ENCODE results near the gene DDX1.

DDX1 gene

DNA sequence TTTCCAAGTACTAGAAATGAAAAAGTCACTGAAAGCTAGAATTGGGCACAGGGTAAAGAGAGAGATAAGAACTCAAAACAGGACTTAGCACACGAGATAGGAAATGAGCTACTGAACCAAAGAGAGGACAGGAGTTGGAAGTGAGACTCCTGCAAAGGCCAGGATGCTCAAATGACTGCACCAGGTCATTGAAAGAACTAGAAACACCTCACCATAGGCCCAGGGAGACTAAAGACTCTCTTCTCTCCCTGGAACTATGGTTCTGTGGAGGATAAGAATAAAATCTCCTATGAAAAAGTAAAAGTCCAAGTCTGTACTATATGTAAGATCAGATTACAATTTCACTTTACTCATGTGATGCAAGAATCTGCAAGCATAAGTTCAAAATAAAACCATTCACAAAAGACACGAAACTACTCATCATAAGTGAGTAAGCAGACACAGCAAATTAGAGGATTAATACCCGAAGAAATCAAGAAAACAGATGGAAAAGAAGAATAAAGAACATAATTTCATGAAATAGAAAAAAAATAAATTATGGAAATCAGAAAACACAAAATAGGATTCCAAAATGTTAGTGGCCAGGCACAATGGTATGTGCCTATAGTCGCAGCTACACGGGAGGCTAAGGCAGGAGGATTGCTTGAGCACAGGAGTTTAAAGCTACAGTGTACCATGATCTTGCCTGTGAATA is 37.0 kb upstream of the DDX1 start:
- no peak for DNase-seq (ENCODE audit: low read depth, low spot score)
- H3K36me3 ChIP-seq (ENCODE audit: control insufficient read depth, insufficient read depth, low read length) = no peaks in the 10 kb centered on the region
- no peak overlapping the region for H3K4me3 ChIP-seq (ENCODE audit: low read length)
- H3K27me3 ChIP-seq (ENCODE audit: control insufficient read depth, insufficient read depth, low read length) = no peaks in the 10 kb centered on the region
- no CpG with 5 or more reads among the region's 5 CpGs for WGBS (ENCODE audit: insufficient coverage, insufficient read length)
- H3K27ac ChIP-seq (ENCODE audit: low read length) = no peak overlapping the region
- no peaks in the 10 kb centered on the region for H3K9me3 ChIP-seq (ENCODE audit: control insufficient read depth, insufficient read depth, low read length)
- no peaks in the 10 kb centered on the region for H3K4me1 ChIP-seq (ENCODE audit: control insufficient read depth, insufficient read depth, low read length)

DNA sequence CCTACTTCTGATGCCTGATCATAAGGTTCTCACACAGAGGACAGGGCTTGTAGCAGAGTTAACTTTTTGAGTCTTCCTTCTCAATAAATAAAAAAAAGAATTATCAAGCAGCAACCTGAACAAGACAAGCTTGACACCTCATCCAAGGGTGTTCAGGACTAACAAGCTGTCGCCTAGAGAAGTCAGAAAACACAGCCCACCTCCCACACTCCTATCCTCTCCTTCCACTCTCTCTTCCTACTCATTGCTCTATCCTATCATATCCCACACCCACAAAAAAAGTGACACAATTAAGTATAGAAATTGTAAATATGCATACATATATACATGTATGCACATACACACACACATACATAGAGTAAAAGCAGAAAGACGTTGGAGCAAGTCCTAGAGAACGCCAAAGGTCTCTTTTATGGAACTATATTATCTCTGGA is 35.9 kb upstream of the DDX1 start:
- Histone ChIP-seq H3K4me1 (ENCODE audit: control insufficient read depth, insufficient read depth, low read length) (no peaks in the 10 kb centered on the region), H3K27ac (ENCODE audit: low read length) (no peak overlapping the region), H3K27me3 (ENCODE audit: control insufficient read depth, insufficient read depth, low read length) (no peaks in the 10 kb centered on the region), H3K9me3 (ENCODE audit: control insufficient read depth, insufficient read depth, low read length) (no peaks in the 10 kb centered on the region), H3K36me3 (ENCODE audit: control insufficient read depth, insufficient read depth, low read length) (no peaks in the 10 kb centered on the region), H3K4me3 (ENCODE audit: low read length) (no peak overlapping the region)
- no peak for DNase-seq (ENCODE audit: low read depth, low spot score)
- WGBS (ENCODE audit: insufficient coverage, insufficient read length) = no CpG with 5 or more reads among the region's 3 CpGs

DNA sequence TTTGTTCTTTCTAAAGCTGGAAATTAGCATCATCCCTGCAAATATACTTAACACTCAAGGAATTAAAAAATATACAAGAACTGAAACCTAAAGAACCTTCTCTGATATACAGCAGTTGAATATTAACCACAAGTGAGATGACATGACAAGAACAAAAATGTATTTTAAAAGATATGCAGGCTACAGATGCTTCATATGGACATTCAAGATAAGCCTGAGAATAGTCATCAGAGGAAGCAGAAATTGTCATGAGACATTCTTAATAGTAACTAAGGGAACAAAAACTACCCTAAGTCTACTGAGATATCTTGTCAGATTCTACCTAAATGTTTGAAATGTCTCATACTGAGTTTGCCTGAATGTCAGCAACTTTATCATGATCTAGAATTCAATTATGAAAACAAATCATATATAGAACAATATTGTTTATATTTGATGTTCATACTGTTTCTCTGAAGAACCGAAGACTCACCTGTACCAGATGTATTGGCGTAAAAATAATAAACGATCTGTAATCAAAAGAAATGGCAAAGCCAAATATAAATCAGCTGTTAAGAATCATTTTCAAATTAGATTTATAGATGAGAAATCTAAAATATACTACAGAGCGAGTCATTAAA is 35.2 kb upstream of the DDX1 start:
- H3K27me3 ChIP-seq (ENCODE audit: control insufficient read depth, insufficient read depth, low read length) = no peaks in the 10 kb centered on the region
- H3K27ac ChIP-seq (ENCODE audit: low read length) = no peak overlapping the region
- no CpG with 5 or more reads among the region's 4 CpGs for WGBS (ENCODE audit: insufficient coverage, insufficient read length)
- H3K9me3 ChIP-seq (ENCODE audit: control insufficient read depth, insufficient read depth, low read length) = no peaks in the 10 kb centered on the region
- H3K36me3 ChIP-seq (ENCODE audit: control insufficient read depth, insufficient read depth, low read length) = no peaks in the 10 kb centered on the region
- DNase-seq (ENCODE audit: low read depth, low spot score) = no peak
- H3K4me1 ChIP-seq (ENCODE audit: control insufficient read depth, insufficient read depth, low read length) = no peaks in the 10 kb centered on the region
- H3K4me3 ChIP-seq (ENCODE audit: low read length) = no peak overlapping the region

DNA sequence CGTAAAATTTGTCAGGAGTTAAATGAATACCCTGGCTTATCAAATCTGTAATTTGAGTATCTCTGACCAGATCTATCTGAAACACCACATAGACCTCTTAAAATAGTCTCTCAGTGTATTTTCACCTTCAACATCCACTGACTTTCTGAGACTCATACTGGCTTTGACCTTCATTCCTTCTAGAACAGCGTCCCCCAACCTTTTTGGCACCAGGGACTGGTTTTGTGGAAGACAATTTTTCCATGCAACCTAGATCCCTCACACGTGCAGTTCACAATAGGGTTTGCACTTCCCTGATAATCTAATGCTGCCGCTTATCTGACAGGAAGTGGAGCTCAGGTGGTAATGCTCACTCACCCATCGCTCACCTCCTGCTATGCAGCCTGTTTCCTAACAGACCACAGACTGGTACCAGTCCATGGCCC is 33.8 kb upstream of the DDX1 start:
- no peak for DNase-seq (ENCODE audit: low read depth, low spot score)
- no peaks in the 10 kb centered on the region for H3K9me3 ChIP-seq (ENCODE audit: control insufficient read depth, insufficient read depth, low read length)
- no peak overlapping the region for H3K27ac ChIP-seq (ENCODE audit: low read length)
- WGBS (ENCODE audit: insufficient coverage, insufficient read length) = no CpG with 5 or more reads among the region's 5 CpGs
- no peaks in the 10 kb centered on the region for H3K36me3 ChIP-seq (ENCODE audit: control insufficient read depth, insufficient read depth, low read length)
- no peaks in the 10 kb centered on the region for H3K4me1 ChIP-seq (ENCODE audit: control insufficient read depth, insufficient read depth, low read length)
- H3K27me3 ChIP-seq (ENCODE audit: control insufficient read depth, insufficient read depth, low read length) = no peaks in the 10 kb centered on the region
- H3K4me3 ChIP-seq (ENCODE audit: low read length) = no peak overlapping the region

DNA sequence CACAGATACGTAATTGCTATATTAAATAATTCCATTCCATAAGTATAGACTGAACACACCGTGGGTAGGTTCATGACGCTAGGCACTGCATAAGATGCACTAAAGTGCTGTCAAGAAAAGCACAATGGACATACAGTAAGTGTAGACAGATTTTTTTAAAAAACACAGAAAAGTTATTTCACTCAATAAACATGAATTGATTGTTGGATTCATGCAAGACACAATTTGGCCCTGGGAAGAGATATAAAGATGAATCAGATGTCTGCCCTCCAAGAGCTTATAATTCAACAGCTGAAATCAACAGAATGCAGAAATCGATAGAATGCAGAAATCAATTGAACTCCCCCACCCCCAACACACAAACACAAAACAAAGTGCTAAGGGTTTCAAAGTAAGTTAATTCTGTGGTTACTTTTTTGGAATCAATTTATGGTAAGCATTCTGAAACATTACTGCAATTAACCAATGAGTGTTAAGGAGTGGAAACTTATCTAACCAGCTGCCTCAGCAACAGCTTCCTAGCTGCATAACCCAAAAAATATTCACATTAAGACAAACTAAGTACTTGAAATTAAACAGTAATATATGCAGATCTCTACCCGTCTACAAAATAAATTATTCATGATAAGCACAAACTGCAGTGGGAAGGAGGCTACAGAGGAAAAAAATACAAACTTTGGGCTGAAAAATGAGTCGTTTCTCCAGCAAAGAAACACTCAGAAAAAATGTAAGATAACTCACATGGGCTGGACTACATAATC is 32.1 kb upstream of the DDX1 start:
- DNase-seq (ENCODE audit: low read depth, low spot score) = no peak

DNA sequence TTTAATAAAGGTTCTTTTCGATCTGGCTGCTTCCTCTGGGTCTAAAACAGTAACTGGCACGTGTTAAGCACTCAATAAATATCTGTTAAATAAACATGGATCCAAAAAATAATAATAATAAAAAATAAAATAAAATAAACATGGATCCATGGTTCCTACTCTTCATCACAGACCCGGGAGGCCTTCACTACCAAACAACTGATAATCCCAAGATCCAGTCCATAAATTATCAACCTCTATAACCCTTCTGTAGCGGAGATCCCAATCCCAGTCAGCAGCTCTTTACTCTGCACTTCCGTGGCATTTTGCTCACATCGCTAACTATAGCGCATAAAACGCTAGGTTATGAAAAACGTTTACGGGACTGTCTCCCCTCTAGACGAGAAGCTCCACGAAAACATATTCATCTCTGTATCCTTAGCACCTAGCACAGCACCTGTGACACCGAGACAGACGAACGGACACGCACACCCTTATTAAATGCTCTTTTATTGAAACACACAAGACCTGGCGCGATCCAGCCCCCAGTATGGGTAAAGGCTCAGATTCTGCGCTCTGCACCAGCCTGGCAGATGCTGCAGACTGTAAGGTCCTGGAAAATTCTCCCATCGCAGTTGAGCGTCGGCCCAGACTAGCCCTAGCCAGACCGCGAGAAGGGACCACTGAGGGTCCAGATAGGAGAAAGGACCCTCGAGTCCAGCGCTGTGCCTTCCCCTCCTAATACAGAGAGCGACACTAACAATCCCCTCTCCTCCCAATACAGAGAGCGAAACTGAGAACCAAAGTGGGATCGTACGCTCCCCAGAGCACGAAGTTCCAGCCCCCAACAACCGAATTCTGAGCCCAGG is 31.3 kb upstream of the DDX1 start:
- Histone ChIP-seq H3K27me3 (ENCODE audit: control insufficient read depth, insufficient read depth, low read length) (no peaks in the 10 kb centered on the region), H3K4me1 (ENCODE audit: control insufficient read depth, insufficient read depth, low read length) (no peaks in the 10 kb centered on the region), H3K27ac (ENCODE audit: low read length) (no peak overlapping the region), H3K4me3 (ENCODE audit: low read length) (peak overlapping the region; percentile 78), H3K36me3 (ENCODE audit: control insufficient read depth, insufficient read depth, low read length) (no peaks in the 10 kb centered on the region), H3K9me3 (ENCODE audit: control insufficient read depth, insufficient read depth, low read length) (no peaks in the 10 kb centered on the region)
- WGBS (ENCODE audit: insufficient coverage, insufficient read length) = no CpG with 5 or more reads among the region's 32 CpGs
- no peak for DNase-seq (ENCODE audit: low read depth, low spot score)

More for the DNA sequence above, 32.1 kb upstream of the DDX1 start:
- WGBS (ENCODE audit: insufficient coverage, insufficient read length) = no CpG with 5 or more reads among the region's 6 CpGs
- Histone ChIP-seq H3K9me3 (ENCODE audit: control insufficient read depth, insufficient read depth, low read length) (no peaks in the 10 kb centered on the region), H3K27me3 (ENCODE audit: control insufficient read depth, insufficient read depth, low read length) (no peaks in the 10 kb centered on the region), H3K36me3 (ENCODE audit: control insufficient read depth, insufficient read depth, low read length) (no peaks in the 10 kb centered on the region), H3K4me3 (ENCODE audit: low read length) (no peak overlapping the region), H3K4me1 (ENCODE audit: control insufficient read depth, insufficient read depth, low read length) (no peaks in the 10 kb centered on the region), H3K27ac (ENCODE audit: low read length) (no peak overlapping the region)

DNA sequence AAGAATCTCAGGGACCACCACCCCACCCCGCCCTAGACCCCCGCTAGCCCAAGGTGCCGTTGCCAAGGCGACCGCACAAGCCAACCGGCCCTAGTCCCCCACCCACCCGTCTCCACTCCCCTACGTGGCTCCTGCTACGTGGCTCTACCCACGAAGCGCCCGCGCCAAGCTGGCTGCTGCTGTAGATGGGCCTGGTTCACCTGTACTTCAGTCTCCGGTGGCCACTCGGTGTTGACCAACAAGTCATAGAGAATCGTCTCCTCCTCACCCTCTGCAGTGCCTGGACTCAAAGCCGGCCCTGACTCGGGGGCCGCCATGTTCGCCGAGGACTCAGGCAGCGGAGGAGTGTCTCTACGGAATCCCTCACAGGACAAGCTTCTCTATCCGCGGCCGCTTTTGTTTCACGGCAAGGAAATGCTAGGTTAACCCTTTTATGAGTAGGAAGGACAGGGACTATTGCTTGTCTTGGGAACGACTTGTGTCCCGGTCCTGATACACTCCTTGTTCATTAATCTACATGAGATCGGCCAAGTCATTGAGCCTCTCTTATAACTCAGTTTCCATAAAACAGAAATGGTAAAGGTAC is 30.6 kb upstream of the DDX1 start, which contains the start of gene NBAS:
Gene NBAS (minus strand): TSS at position 347 of the 586 bp plus-strand sequence. CDS start 30 bp downstream, at position 317.
- no peaks in the 10 kb centered on the region for H3K27me3 ChIP-seq (ENCODE audit: control insufficient read depth, insufficient read depth, low read length)
- H3K9me3 ChIP-seq (ENCODE audit: control insufficient read depth, insufficient read depth, low read length) = no peaks in the 10 kb centered on the region
- no peaks in the 10 kb centered on the region for H3K4me1 ChIP-seq (ENCODE audit: control insufficient read depth, insufficient read depth, low read length)
- H3K4me3 ChIP-seq (ENCODE audit: low read length) = peak within 1 kb of the TSS; percentile 78
- H3K36me3 ChIP-seq (ENCODE audit: control insufficient read depth, insufficient read depth, low read length) = no peaks in the 10 kb centered on the region
- no peak within 1 kb of the TSS for H3K27ac ChIP-seq (ENCODE audit: low read length)
- DNase-seq (ENCODE audit: low read depth, low spot score) = peak; percentile 52
- WGBS (ENCODE audit: insufficient coverage, insufficient read length) = no CpG with 5 or more reads among the region's 30 CpGs

DNA sequence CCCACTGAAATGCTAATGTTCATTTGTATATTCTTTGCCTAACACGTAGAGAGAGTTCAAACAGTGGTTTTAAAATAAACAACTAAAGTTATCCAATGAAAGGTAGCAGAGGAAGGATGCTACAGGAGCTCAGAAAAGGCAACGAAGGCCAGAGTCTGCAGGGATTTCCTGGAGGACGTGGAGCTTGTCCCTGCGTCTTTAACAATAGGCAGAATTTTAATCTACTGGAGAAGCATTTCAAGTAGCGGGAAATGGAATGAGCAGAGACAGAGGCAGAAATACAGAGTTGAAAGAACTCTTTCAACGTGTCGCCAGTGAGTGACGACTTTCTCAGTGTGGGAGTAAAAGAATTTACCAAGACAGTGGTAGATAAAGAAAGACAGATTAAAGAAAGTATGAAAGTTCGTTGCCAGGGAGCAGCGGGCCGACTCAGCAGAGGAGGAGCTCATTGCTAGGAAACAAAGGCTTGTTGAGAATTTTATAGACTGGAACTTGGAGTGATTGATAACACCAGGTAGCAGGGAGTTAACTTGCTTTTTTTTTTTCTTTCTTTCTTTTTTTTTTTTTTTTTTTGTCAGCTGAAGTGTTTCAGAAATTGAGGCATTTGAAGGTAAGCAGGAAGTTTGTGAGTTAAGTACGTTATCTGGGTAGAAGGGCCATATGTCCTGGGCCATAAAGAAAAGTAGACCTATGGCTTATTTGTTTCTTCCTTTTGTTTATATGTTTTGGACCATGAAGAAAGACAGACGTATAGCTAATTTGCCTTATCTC is 29.9 kb upstream of the DDX1 start:
- no peak for DNase-seq (ENCODE audit: low read depth, low spot score)
- no CpG with 5 or more reads among the region's 13 CpGs for WGBS (ENCODE audit: insufficient coverage, insufficient read length)
- no peaks in the 10 kb centered on the region for H3K9me3 ChIP-seq (ENCODE audit: control insufficient read depth, insufficient read depth, low read length)
- peak overlapping the region; percentile 78; the same call in 1 of the 2 replicates for H3K4me3 ChIP-seq (ENCODE audit: low read length)
- H3K36me3 ChIP-seq (ENCODE audit: control insufficient read depth, insufficient read depth, low read length) = no peaks in the 10 kb centered on the region
- H3K27me3 ChIP-seq (ENCODE audit: control insufficient read depth, insufficient read depth, low read length) = no peaks in the 10 kb centered on the region
- no peak overlapping the region for H3K27ac ChIP-seq (ENCODE audit: low read length)
- no peaks in the 10 kb centered on the region for H3K4me1 ChIP-seq (ENCODE audit: control insufficient read depth, insufficient read depth, low read length)

DNA sequence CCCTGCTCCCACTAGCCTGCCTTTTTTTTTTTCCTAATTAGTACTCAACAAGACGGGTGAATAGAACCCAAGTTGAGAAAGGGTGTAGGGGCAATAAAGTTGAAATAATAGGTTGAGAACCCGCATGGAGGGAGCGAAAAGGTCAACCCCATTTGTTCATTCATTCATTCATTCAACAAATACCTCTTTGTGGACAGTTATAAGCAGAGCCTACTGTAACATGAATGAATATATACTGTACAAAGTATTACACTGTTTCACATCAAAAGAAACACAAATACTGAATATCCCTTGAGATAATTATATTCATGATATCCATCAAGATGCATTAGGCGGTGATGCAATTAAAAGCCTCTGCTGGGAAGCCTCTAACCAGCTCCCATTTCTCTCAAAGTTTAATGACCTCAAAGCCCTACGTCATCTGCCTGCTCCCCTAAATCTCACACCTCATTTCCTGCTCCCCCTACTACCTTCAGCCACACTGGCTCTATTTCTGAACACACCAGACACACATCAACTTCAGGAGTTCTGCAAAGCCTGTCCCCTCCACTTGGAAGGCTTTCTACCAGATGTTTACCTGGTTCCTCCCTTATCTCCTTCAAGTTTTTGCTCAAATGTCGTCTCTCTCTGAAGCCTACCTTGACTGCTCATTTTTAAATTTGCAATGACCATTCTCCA is 29.2 kb upstream of the DDX1 start:
- H3K36me3 ChIP-seq (ENCODE audit: control insufficient read depth, insufficient read depth, low read length) = no peaks in the 10 kb centered on the region
- no peak for DNase-seq (ENCODE audit: low read depth, low spot score)
- H3K4me3 ChIP-seq (ENCODE audit: low read length) = no peak overlapping the region
- no peak overlapping the region for H3K27ac ChIP-seq (ENCODE audit: low read length)
- no peaks in the 10 kb centered on the region for H3K27me3 ChIP-seq (ENCODE audit: control insufficient read depth, insufficient read depth, low read length)
- no peaks in the 10 kb centered on the region for H3K4me1 ChIP-seq (ENCODE audit: control insufficient read depth, insufficient read depth, low read length)
- H3K9me3 ChIP-seq (ENCODE audit: control insufficient read depth, insufficient read depth, low read length) = no peaks in the 10 kb centered on the region
- no CpG with 5 or more reads among the region's 6 CpGs for WGBS (ENCODE audit: insufficient coverage, insufficient read length)
